Measurements from ENCODE around the gene MED12L.

MED12L gene

GRCh38 chr3:151283907-151284461, 198.5 kb downstream of the MED12L start:
- H3K27ac Mint-ChIP-seq, result no peak overlapping the region
- no peak for ATAC-seq
- peaks cover 10% of the 10 kb centered on the region for H3K4me1 Mint-ChIP-seq
- no peaks in the 10 kb centered on the region for H3K27me3 Mint-ChIP-seq
- no peak overlapping the region for H3K4me3 Mint-ChIP-seq
- no peaks in the 10 kb centered on the region for H3K9me3 Mint-ChIP-seq
- no peaks in the 10 kb centered on the region for H3K36me3 Mint-ChIP-seq

GRCh38 chr3:151285940-151286339, 200.5 kb downstream of the MED12L start:
- no peaks in the 10 kb centered on the region for H3K9me3 Mint-ChIP-seq
- H3K27me3 Mint-ChIP-seq, result no peaks in the 10 kb centered on the region
- H3K4me1 Mint-ChIP-seq, result no peaks in the 10 kb centered on the region
- no peaks in the 10 kb centered on the region for H3K36me3 Mint-ChIP-seq
- H3K4me3 Mint-ChIP-seq, result no peak overlapping the region
- no peak overlapping the region for H3K27ac Mint-ChIP-seq
- ATAC-seq, result no peak

- H3K4me1 Mint-ChIP-seq, result no peaks in the 10 kb centered on the region
- H3K27me3 Mint-ChIP-seq, result no peaks in the 10 kb centered on the region
- no peaks in the 10 kb centered on the region for H3K9me3 Mint-ChIP-seq
- no peaks in the 10 kb centered on the region for H3K36me3 Mint-ChIP-seq
- H3K27ac Mint-ChIP-seq, result no peak overlapping the region
- no peak for ATAC-seq
- H3K4me3 Mint-ChIP-seq, result no peak overlapping the region
These were observed 204.0 kb downstream of the MED12L start for GRCh38 chr3:151289445-151289844.

GRCh38 chr3:151290673-151291072, 205.2 kb downstream of the MED12L start:
- Mint-ChIP-seq H3K27ac (no peak overlapping the region), H3K4me3 (no peak overlapping the region), H3K27me3 (no peaks in the 10 kb centered on the region), H3K4me1 (no peaks in the 10 kb centered on the region), H3K9me3 (no peaks in the 10 kb centered on the region), H3K36me3 (no peaks in the 10 kb centered on the region)
- ATAC-seq, result no peak

- Mint-ChIP-seq H3K36me3 (no peaks in the 10 kb centered on the region), H3K27ac (no peak overlapping the region), H3K4me1 (no peaks in the 10 kb centered on the region), H3K4me3 (no peak overlapping the region), H3K27me3 (no peaks in the 10 kb centered on the region), H3K9me3 (no peaks in the 10 kb centered on the region)
- no peak for ATAC-seq
These were observed 207.7 kb downstream of the MED12L start for GRCh38 chr3:151293127-151293526.

- Mint-ChIP-seq H3K4me3 (no peak overlapping the region), H3K36me3 (no peaks in the 10 kb centered on the region), H3K27ac (no peak overlapping the region), H3K4me1 (no peaks in the 10 kb centered on the region), H3K27me3 (peaks cover 20% of the 10 kb centered on the region), H3K9me3 (no peaks in the 10 kb centered on the region)
- ATAC-seq, result no peak
These were observed 210.8 kb downstream of the MED12L start for GRCh38 chr3:151296226-151296625.

GRCh38 chr3:151297429-151297828, 212.0 kb downstream of the MED12L start:
- H3K36me3 Mint-ChIP-seq, result no peaks in the 10 kb centered on the region
- ATAC-seq, result no peak
- H3K9me3 Mint-ChIP-seq, result no peaks in the 10 kb centered on the region
- H3K27me3 Mint-ChIP-seq, result peaks cover 20% of the 10 kb centered on the region
- no peak overlapping the region for H3K4me3 Mint-ChIP-seq
- no peaks in the 10 kb centered on the region for H3K4me1 Mint-ChIP-seq
- no peak overlapping the region for H3K27ac Mint-ChIP-seq

- H3K36me3 Mint-ChIP-seq, result no peaks in the 10 kb centered on the region
- H3K4me3 Mint-ChIP-seq, result no peak overlapping the region
- H3K27ac Mint-ChIP-seq, result no peak overlapping the region
- H3K4me1 Mint-ChIP-seq, result no peaks in the 10 kb centered on the region
- H3K27me3 Mint-ChIP-seq, result peaks cover 36% of the 10 kb centered on the region
- H3K9me3 Mint-ChIP-seq, result no peaks in the 10 kb centered on the region
- no peak for ATAC-seq
These were observed 213.5 kb downstream of the MED12L start for GRCh38 chr3:151299006-151299405.

GRCh38 chr3:151300539-151300938, 215.1 kb downstream of the MED12L start:
- ATAC-seq, result no peak
- Mint-ChIP-seq H3K9me3 (no peaks in the 10 kb centered on the region), H3K4me3 (no peak overlapping the region), H3K36me3 (no peaks in the 10 kb centered on the region), H3K27ac (no peak overlapping the region), H3K27me3 (peaks cover 39% of the 10 kb centered on the region), H3K4me1 (no peaks in the 10 kb centered on the region)

- no peaks in the 10 kb centered on the region for H3K36me3 Mint-ChIP-seq
- H3K27ac Mint-ChIP-seq, result no peak overlapping the region
- H3K9me3 Mint-ChIP-seq, result no peaks in the 10 kb centered on the region
- H3K4me3 Mint-ChIP-seq, result no peak overlapping the region
- peaks cover 39% of the 10 kb centered on the region for H3K27me3 Mint-ChIP-seq
- ATAC-seq, result no peak
- no peaks in the 10 kb centered on the region for H3K4me1 Mint-ChIP-seq
These were observed 216.3 kb downstream of the MED12L start for GRCh38 chr3:151301787-151302186.

GRCh38 chr3:151303751-151304150, 218.3 kb downstream of the MED12L start:
- H3K4me1 Mint-ChIP-seq, result no peaks in the 10 kb centered on the region

GRCh38 chr3:151305060-151305774, 219.8 kb downstream of the MED12L start:
- no peak for ATAC-seq
- peaks cover 27% of the 10 kb centered on the region for H3K27me3 Mint-ChIP-seq
- no peaks in the 10 kb centered on the region for H3K9me3 Mint-ChIP-seq
- H3K27ac Mint-ChIP-seq, result no peak overlapping the region
- no peaks in the 10 kb centered on the region for H3K36me3 Mint-ChIP-seq
- H3K4me3 Mint-ChIP-seq, result no peak overlapping the region
- no peaks in the 10 kb centered on the region for H3K4me1 Mint-ChIP-seq

More at GRCh38 chr3:151303751-151304150, 218.3 kb downstream of the MED12L start:
- no peak for ATAC-seq
- Mint-ChIP-seq H3K27ac (no peak overlapping the region), H3K9me3 (no peaks in the 10 kb centered on the region), H3K36me3 (no peaks in the 10 kb centered on the region), H3K27me3 (peaks cover 39% of the 10 kb centered on the region), H3K4me3 (no peak overlapping the region)

- Mint-ChIP-seq H3K4me3 (no peak overlapping the region), H3K36me3 (no peaks in the 10 kb centered on the region), H3K4me1 (no peaks in the 10 kb centered on the region), H3K27ac (no peak overlapping the region), H3K9me3 (no peaks in the 10 kb centered on the region), H3K27me3 (peaks cover 21% of the 10 kb centered on the region)
- no peak for ATAC-seq
These were observed 220.3 kb downstream of the MED12L start for GRCh38 chr3:151305775-151306151.

- peaks cover 19% of the 10 kb centered on the region for H3K27me3 Mint-ChIP-seq
- H3K4me1 Mint-ChIP-seq, result no peaks in the 10 kb centered on the region
- no peak overlapping the region for H3K4me3 Mint-ChIP-seq
- H3K27ac Mint-ChIP-seq, result no peak overlapping the region
- no peak for ATAC-seq
- H3K36me3 Mint-ChIP-seq, result no peaks in the 10 kb centered on the region
- no peaks in the 10 kb centered on the region for H3K9me3 Mint-ChIP-seq
These were observed 220.8 kb downstream of the MED12L start for GRCh38 chr3:151306168-151306810.

- no peaks in the 10 kb centered on the region for H3K36me3 Mint-ChIP-seq
- H3K4me1 Mint-ChIP-seq, result no peaks in the 10 kb centered on the region
- H3K9me3 Mint-ChIP-seq, result no peaks in the 10 kb centered on the region
- ATAC-seq, result no peak
- no peak overlapping the region for H3K4me3 Mint-ChIP-seq
- H3K27ac Mint-ChIP-seq, result no peak overlapping the region
- peaks cover 19% of the 10 kb centered on the region for H3K27me3 Mint-ChIP-seq
These were observed 221.7 kb downstream of the MED12L start for GRCh38 chr3:151307131-151307530.

Measured in stimulated activated memory B cell treated with anti-CD40 and anti-IgM and Interleukin-4, amounts not matched to agents 10 μg/mL and 1 μg/mL and 100 μg/mL, for 72 hours (primary cell).